SW480 (cell line): ENCODE data around the gene PCNX3.

Source experiments
- DNase-seq: peaks from one replicate; pipeline ENCODE4 v3.0.0-alpha.2; 2016; ENCODE audit warnings: low spot score

Gene PCNX3

GRCh38 chr11:65580756-65581155 lies 34.8 kb upstream of the PCNX3 start:
- DNase-seq = no peak

- DNase-seq = no peak
Observed at GRCh38 chr11:65581928-65582327, 33.6 kb upstream of the PCNX3 start.

- DNase-seq = no peak
Observed at GRCh38 chr11:65583589-65583988, 32.0 kb upstream of the PCNX3 start.

- DNase-seq = no peak
Observed at GRCh38 chr11:65584106-65584505, 31.5 kb upstream of the PCNX3 start.

- DNase-seq = no peak
Observed at GRCh38 chr11:65584723-65585171, 30.8 kb upstream of the PCNX3 start.

GRCh38 chr11:65585396-65586246 lies 30.0 kb upstream of the PCNX3 start:
- DNase-seq = no peak

- DNase-seq = no peak
Observed at GRCh38 chr11:65586247-65586630, 29.3 kb upstream of the PCNX3 start.

GRCh38 chr11:65586676-65587075 lies 28.9 kb upstream of the PCNX3 start:
- DNase-seq = no peak

- DNase-seq = peak; percentile 62
Observed at GRCh38 chr11:65588199-65589054, 27.1 kb upstream of the PCNX3 start.

GRCh38 chr11:65589444-65590239 lies 25.9 kb upstream of the PCNX3 start:
- no peak for DNase-seq

- no peak for DNase-seq
Observed at GRCh38 chr11:65590240-65590738, 25.3 kb upstream of the PCNX3 start.

- no peak for DNase-seq
Observed at GRCh38 chr11:65591939-65592857, 23.4 kb upstream of the PCNX3 start.

GRCh38 chr11:65592858-65593517 lies 22.6 kb upstream of the PCNX3 start:
- DNase-seq = no peak

- DNase-seq = no peak
Observed at GRCh38 chr11:65593518-65594414, 21.8 kb upstream of the PCNX3 start.

GRCh38 chr11:65595131-65595530 lies 20.4 kb upstream of the PCNX3 start:
- no peak for DNase-seq

GRCh38 chr11:65595543-65596281 lies 19.9 kb upstream of the PCNX3 start, which contains the start of gene KCNK7:
TSS of gene KCNK7 (minus strand) at chr11:65595800. CDS start at chr11:65595772, 28 bp downstream.
- DNase-seq = no peak

GRCh38 chr11:65596520-65596919 lies 19.1 kb upstream of the PCNX3 start:
- DNase-seq = no peak

- DNase-seq = no peak
Observed at GRCh38 chr11:65598258-65598699, 17.3 kb upstream of the PCNX3 start.
